HG03439 (cell line): ENCODE measurements around the gene KLK5.
"Not testable (repeated sequence)": the region's sequence is repeated elsewhere in the genome, so short reads cannot be mapped to it uniquely, and the experiment has no call there.

Experiments used
- ATAC-seq: cut with Tn5 transposase; IDR thresholded peaks from one replicate; pipeline ENCODE4 v1.9.1; 2021; ENCODE audit warnings: mild to moderate bottlenecking, moderate library complexity; ENCODE audit not compliant: unreplicated experiment

The KLK5 gene

GRCh38 chr19:50952910-50953309 lies at the start of gene KLK5:
Gene KLK5, minus strand, starts transcription at chr19:50953038. Its CDS starts 381 bp downstream, at chr19:50952657.
- no peak for ATAC-seq

GRCh38 chr19:51002089-51002532 lies 49.3 kb upstream of the KLK5 start:
- no peak for ATAC-seq

- no peak for ATAC-seq
Measured at GRCh38 chr19:51001515-51001914, 48.7 kb upstream of the KLK5 start, which contains the start of gene KLK8. Gene KLK8, minus strand, starts transcription at chr19:51001604. Its CDS starts 437 bp downstream, at chr19:51001167.

GRCh38 chr19:51000981-51001380 lies 48.1 kb upstream of the KLK5 start:
- no peak for ATAC-seq

GRCh38 chr19:51000426-51000825 lies 47.6 kb upstream of the KLK5 start:
- no peak for ATAC-seq

- no peak for ATAC-seq
Measured at GRCh38 chr19:50998686-50999085, 45.8 kb upstream of the KLK5 start.

- ATAC-seq = no peak
Measured at GRCh38 chr19:50998061-50998460, 45.2 kb upstream of the KLK5 start.

- no peak for ATAC-seq
Measured at GRCh38 chr19:50994129-50994528, 41.3 kb upstream of the KLK5 start.

- ATAC-seq = no peak
Measured at GRCh38 chr19:50992666-50993035, 39.8 kb upstream of the KLK5 start.

GRCh38 chr19:50984416-50984815 lies 31.6 kb upstream of the KLK5 start:
- ATAC-seq = not testable (repeated sequence)

- no peak for ATAC-seq
Measured at GRCh38 chr19:50983625-50984292, 30.9 kb upstream of the KLK5 start, which contains the start of gene KLK7. Gene KLK7, minus strand, starts transcription at chr19:50983917. Its CDS starts 1,518 bp downstream, at chr19:50982399.

- ATAC-seq = no peak
Measured at GRCh38 chr19:50982186-50982585, 29.3 kb upstream of the KLK5 start.

- no peak for ATAC-seq
Measured at GRCh38 chr19:50981587-50982146, 28.8 kb upstream of the KLK5 start.

GRCh38 chr19:50980208-50980607 lies 27.4 kb upstream of the KLK5 start:
- ATAC-seq = no peak

GRCh38 chr19:50979758-50980157 lies 26.9 kb upstream of the KLK5 start:
- no peak for ATAC-seq

- no peak for ATAC-seq
Measured at GRCh38 chr19:50978772-50979390, 26.0 kb upstream of the KLK5 start.

- ATAC-seq = no peak
Measured at GRCh38 chr19:50977626-50978025, 24.8 kb upstream of the KLK5 start.

GRCh38 chr19:50975766-50976165 lies 22.9 kb upstream of the KLK5 start:
- no peak for ATAC-seq

GRCh38 chr19:50974702-50975556 lies 22.1 kb upstream of the KLK5 start:
- no peak for ATAC-seq

- ATAC-seq = no peak
Measured at GRCh38 chr19:50972795-50973376, 20.0 kb upstream of the KLK5 start.

GRCh38 chr19:50969810-50970209 lies 17.0 kb upstream of the KLK5 start:
- not testable (repeated sequence) for ATAC-seq
